Measurements from ENCODE around the gene ZNF213. TPM values are rescaled to one million over a fixed set of nuclear protein-coding genes. Genes with fewer than 3 reads are reported as not detected.

The ZNF213 gene
- polyA plus RNA-seq, 3 donors: 1.5 to 2.6 (median 1.8) TPM

DNA sequence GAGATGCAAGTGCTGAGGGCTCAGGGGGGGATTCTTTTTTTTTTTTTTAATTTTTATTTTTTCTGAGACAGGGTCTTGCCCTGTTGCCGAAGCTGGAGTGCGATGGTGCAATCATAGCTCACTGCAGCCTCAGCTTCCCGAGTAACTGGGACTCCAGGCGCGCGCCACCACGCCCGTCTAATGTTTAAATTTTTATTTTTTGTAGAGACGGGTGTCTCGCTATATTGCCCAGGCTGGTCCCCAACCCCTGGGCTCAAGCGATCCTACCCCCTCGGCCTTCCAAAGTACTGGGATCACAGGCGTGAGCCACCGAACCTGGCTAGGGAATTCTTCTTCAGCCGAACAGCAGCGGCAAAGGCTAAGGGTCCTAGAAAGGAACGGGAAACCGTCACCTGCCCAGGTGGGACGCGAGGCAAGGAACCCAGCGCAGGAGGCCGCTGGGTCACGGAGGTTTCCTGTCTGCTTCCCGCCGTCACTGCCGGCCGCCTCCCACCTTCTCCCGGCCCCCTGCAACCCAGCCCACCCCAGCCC, 39.9 kb downstream of the ZNF213 start:
- Mint-ChIP-seq H3K36me3 (peaks cover 5 to 10% of the 10 kb centered on the region in 2 donors), H3K27me3 (ENCODE audit: low read depth in 3 of 3) (peaks cover 96 to 98% (median 98%) of the 10 kb centered on the region in 3 donors), H3K9me3 (peaks cover 4 to 47% (median 38%) of the 10 kb centered on the region in 7 donors), H3K4me3 (peak overlapping the region in 1 of 2 donors; percentile 85), H3K27ac (no peak overlapping the region), H3K4me1 (peaks cover 22% of the 10 kb centered on the region)
- intact Hi-C loops (cut with micrococcal nuclease): no loop called here
- no peaks in the 10 kb centered on the region for H4K20me1 ChIP-seq (ENCODE audit: insufficient read depth, low read length)
- no peak overlapping the region for H3K4me2 ChIP-seq (replicated peaks; ENCODE audit: extremely low read depth, low read length, poor library complexity, severe bottlenecking)
- peaks cover 5 to 45% of the 10 kb centered on the region in 2 donors for H3K9me3 ChIP-seq (replicated peaks in 1 of 2; ENCODE audit: control insufficient read depth in 1 of 2, insufficient read depth in 1 of 2, low read length in 2 of 2)
- no peaks in the 10 kb centered on the region for H3K79me2 ChIP-seq (ENCODE audit: insufficient read depth, low read length)
- no peak for DNase-seq
- no peaks in the 10 kb centered on the region for H3K36me3 ChIP-seq (replicated peaks in 1 of 2; ENCODE audit: control insufficient read depth in 1 of 2, insufficient read depth in 2 of 2, low read length in 2 of 2)
- H3K27me3 ChIP-seq (ENCODE audit: control insufficient read depth in 2 of 2, insufficient read depth in 2 of 2, low read length in 2 of 2): peaks cover 56 to 95% of the 10 kb centered on the region in 2 donors
- H2AFZ ChIP-seq (ENCODE audit: insufficient read depth, low read depth, low read length, poor library complexity, severe bottlenecking): no peak overlapping the region
- H3K4me1 ChIP-seq (ENCODE audit: control insufficient read depth in 1 of 2, insufficient read depth in 2 of 2, low read length in 2 of 2): peaks cover 24 to 26% of the 10 kb centered on the region in 2 donors
- H3K9ac ChIP-seq (ENCODE audit: insufficient read depth, low read length, poor library complexity, severe bottlenecking): no peak overlapping the region
- TF ChIP-seq, protein P1, sequence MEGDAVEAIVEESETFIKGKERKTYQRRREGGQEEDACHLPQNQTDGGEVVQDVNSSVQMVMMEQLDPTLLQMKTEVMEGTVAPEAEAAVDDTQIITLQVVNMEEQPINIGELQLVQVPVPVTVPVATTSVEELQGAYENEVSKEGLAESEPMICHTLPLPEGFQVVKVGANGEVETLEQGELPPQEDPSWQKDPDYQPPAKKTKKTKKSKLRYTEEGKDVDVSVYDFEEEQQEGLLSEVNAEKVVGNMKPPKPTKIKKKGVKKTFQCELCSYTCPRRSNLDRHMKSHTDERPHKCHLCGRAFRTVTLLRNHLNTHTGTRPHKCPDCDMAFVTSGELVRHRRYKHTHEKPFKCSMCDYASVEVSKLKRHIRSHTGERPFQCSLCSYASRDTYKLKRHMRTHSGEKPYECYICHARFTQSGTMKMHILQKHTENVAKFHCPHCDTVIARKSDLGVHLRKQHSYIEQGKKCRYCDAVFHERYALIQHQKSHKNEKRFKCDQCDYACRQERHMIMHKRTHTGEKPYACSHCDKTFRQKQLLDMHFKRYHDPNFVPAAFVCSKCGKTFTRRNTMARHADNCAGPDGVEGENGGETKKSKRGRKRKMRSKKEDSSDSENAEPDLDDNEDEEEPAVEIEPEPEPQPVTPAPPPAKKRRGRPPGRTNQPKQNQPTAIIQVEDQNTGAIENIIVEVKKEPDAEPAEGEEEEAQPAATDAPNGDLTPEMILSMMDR (IDR thresholded peaks at IDR 0.05): no peak
- no peak overlapping the region for H3K4me3 ChIP-seq (replicated peaks in 1 of 3; ENCODE audit: low read depth in 2 of 3, low read length in 3 of 3)
- WGBS (ENCODE audit: insufficient coverage): 16% methylated on average over 22 of the region's 28 CpGs
- H3K27ac ChIP-seq (ENCODE audit: low read depth in 1 of 2, low read length in 2 of 2): no peak overlapping the region

DNA sequence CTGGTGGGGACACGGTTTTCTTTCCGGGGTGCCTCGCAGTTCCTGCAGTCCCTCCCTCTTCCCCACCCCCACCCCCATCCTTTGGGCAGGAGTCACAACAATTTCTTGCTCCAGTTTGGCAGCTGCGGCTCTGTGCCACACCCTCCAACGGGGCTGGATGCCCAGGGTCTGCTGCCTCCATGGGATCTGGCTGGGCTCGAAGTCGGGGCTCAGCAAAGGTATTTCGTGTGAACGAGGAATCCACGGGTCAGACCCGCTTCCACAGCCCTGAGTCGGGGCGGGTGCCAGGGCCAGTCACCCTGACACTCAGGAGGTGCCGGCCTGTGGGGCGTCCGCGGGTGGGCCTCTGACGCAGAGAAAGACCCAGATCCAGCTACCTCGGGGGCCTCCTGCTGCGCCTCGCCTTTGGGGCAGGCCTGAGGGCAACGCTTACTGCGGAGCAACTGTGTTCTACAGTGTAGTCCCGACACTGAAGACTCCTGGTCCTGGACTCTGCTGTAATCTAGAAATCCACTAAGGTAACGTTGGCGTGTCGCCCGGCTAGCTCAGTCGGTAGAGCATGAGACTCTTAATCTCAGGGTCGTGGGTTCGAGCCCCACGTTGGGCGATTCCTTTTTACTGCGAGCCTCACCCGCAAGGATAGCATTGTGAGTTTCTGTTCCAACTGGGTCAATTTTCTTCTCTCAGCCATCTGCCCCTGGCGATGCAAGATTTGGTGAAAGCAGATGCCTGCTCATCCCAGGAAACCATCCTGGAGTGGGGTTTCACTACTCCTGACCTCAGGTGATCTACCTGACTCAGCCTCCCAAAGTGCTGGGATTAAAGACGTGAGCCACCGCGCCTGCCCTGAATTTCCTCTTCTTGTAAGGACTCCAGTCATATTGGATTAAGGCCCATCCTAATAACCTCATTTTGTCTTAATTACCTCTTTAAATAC, 40.6 kb downstream of the ZNF213 start:
- Histone ChIP-seq H3K4me2 (replicated peaks; ENCODE audit: extremely low read depth, low read length, poor library complexity, severe bottlenecking) (no peak overlapping the region), H2AFZ (ENCODE audit: insufficient read depth, low read depth, low read length, poor library complexity, severe bottlenecking) (no peak overlapping the region), H3K4me3 (replicated peaks in 1 of 3; ENCODE audit: low read depth in 2 of 3, low read length in 3 of 3) (no peak overlapping the region), H3K9ac (ENCODE audit: insufficient read depth, low read length, poor library complexity, severe bottlenecking) (no peak overlapping the region), H3K27me3 (ENCODE audit: control insufficient read depth in 2 of 2, insufficient read depth in 2 of 2, low read length in 2 of 2) (peaks cover 60 to 95% of the 10 kb centered on the region in 2 donors), H3K36me3 (replicated peaks in 1 of 2; ENCODE audit: control insufficient read depth in 1 of 2, insufficient read depth in 2 of 2, low read length in 2 of 2) (no peaks in the 10 kb centered on the region), H3K9me3 (replicated peaks in 1 of 2; ENCODE audit: control insufficient read depth in 1 of 2, insufficient read depth in 1 of 2, low read length in 2 of 2) (peaks cover 5 to 48% of the 10 kb centered on the region in 2 donors), H4K20me1 (ENCODE audit: insufficient read depth, low read length) (no peaks in the 10 kb centered on the region), H3K27ac (ENCODE audit: low read depth in 1 of 2, low read length in 2 of 2) (no peak overlapping the region), H3K79me2 (ENCODE audit: insufficient read depth, low read length) (no peaks in the 10 kb centered on the region), H3K4me1 (ENCODE audit: control insufficient read depth in 1 of 2, insufficient read depth in 2 of 2, low read length in 2 of 2) (peaks cover 22 to 24% of the 10 kb centered on the region in 2 donors)
- Mint-ChIP-seq H3K36me3 (peaks cover 5 to 10% of the 10 kb centered on the region in 2 donors), H3K4me3 (peak overlapping the region; percentile 16 to 85), H3K27ac (no peak overlapping the region), H3K27me3 (ENCODE audit: low read depth in 3 of 3) (peaks cover 96 to 98% (median 98%) of the 10 kb centered on the region in 3 donors), H3K4me1 (peaks cover 21% of the 10 kb centered on the region), H3K9me3 (peaks cover 4 to 45% (median 40%) of the 10 kb centered on the region in 7 donors)
- intact Hi-C loops (cut with micrococcal nuclease): no loop called here
- no peak for DNase-seq
- TF ChIP-seq, protein P1 (IDR thresholded peaks at IDR 0.05): no peak
- 16% methylated on average over 37 of the region's 39 CpGs for WGBS (ENCODE audit: insufficient coverage)

Measured in CD14-positive monocyte (primary cell).